OCI-LY7 (cell line): ENCODE measurements around the gene RBM42. TPM values are rescaled to one million over a fixed set of nuclear protein-coding genes. Genes with fewer than 3 reads are reported as not detected.

ENCODE experiments used
- BruUV-seq: library from RNA; stranded (reverse); fragments of 400-500 nt; replicated peaks from 2 replicates; lab custom pipeline; 2021; lab: Mats Ljungman, UMichigan
- CTCF ChIA-PET: fragments of 300-600 bp; sonication (Branson Sonifier 250); formaldehyde crosslinking; loops from one replicate; lab custom pipeline; 2022; ENCODE audit warnings: antibody characterized with exemption; ENCODE audit not compliant: unreplicated experiment; lab: Charles Lee
- POLR2A ChIA-PET: fragments of 300-600 bp; sonication (Branson Sonifier 250); formaldehyde crosslinking; loops from one replicate; lab custom pipeline; 2022; ENCODE audit warnings: antibody characterized with exemption; lab: Charles Lee
- DNase-seq: peaks from one replicate; pipeline ENCODE4 v3.0.0-alpha.2; 2015; ENCODE audit warnings: low spot score
- H2AFZ ChIP-seq: fragments of 200-600 bp; sonication (generic), shearing (Covaris generic); 2 replicates; pipeline ENCODE4 v1.6.1; 2014; ENCODE audit warnings: mild to moderate bottlenecking, antibody characterized with exemption, low read length, moderate library complexity
- H3K27ac ChIP-seq: fragments of 200-600 bp; sonication (generic); 2 replicates; pipeline ENCODE4 v1.5.1; 2014; ENCODE audit warnings: mixed run types, low read depth, mild to moderate bottlenecking, moderate library complexity, low read length, inconsistent platforms; ENCODE audit not compliant: poor library complexity, severe bottlenecking
- H3K36me3 ChIP-seq: fragments of 200-600 bp; sonication (generic); 2 replicates; pipeline ENCODE4 v1.6.1; 2014; ENCODE audit warnings: mild to moderate bottlenecking, antibody characterized with exemption, low read length, moderate library complexity, mixed read lengths; ENCODE audit not compliant: insufficient read depth
- H3K4me1 ChIP-seq: fragments of 200-600 bp; sonication (generic); 2 replicates; pipeline ENCODE4 v1.5.1; 2014; ENCODE audit warnings: mild to moderate bottlenecking, low read length; ENCODE audit not compliant: insufficient read depth, poor library complexity, severe bottlenecking
- H3K4me2 ChIP-seq: fragments of 200-600 bp; sonication (generic); 2 replicates; pipeline ENCODE4 v1.6.1; 2014; ENCODE audit warnings: mild to moderate bottlenecking, low read length
- H3K4me3 ChIP-seq: fragments of 200-600 bp; sonication (generic); 2 replicates; pipeline ENCODE4 v1.5.1; 2014; ENCODE audit warnings: mild to moderate bottlenecking, low read depth, low read length; ENCODE audit not compliant: poor library complexity, severe bottlenecking
- H3K79me2 ChIP-seq: fragments of 200-600 bp; sonication (generic); 2 replicates; pipeline ENCODE4 v1.6.1; 2016; ENCODE audit warnings: low read depth, mild to moderate bottlenecking, low read length, moderate library complexity, mixed read lengths; ENCODE audit not compliant: insufficient read depth
- H3K9me2 ChIP-seq: fragments of 200-600 bp; sonication (generic); 2 replicates; pipeline ENCODE4 v1.6.1; 2016; ENCODE audit warnings: mild to moderate bottlenecking, low read length, mixed read lengths; ENCODE audit not compliant: insufficient read depth
- H3K9me3 ChIP-seq: fragments of 200-600 bp; sonication (generic); 2 replicates; pipeline ENCODE4 v1.6.1; 2014; ENCODE audit warnings: mild to moderate bottlenecking, mixed run types, low read length, mixed read lengths
- H4K20me1 ChIP-seq: fragments of 200-600 bp; sonication (generic); 2 replicates; pipeline ENCODE4 v1.6.1; 2014; ENCODE audit warnings: mild to moderate bottlenecking, antibody characterized with exemption, low read length, moderate library complexity, mixed read lengths; ENCODE audit not compliant: insufficient read depth
- CTCF ChIP-seq: fragments of 200-600 bp; sonication (generic); conservative IDR thresholded peaks from 2 replicates; pipeline ENCODE4 v1.5.1; 2014; ENCODE audit warnings: mild to moderate bottlenecking, antibody characterized with exemption, low read length, moderate library complexity, mixed read lengths
- EZH2phosphoT487 ChIP-seq: fragments of 200-600 bp; sonication (generic); IDR thresholded peaks from 2 replicates; pipeline ENCODE4 v1.6.1; 2018; ENCODE audit warnings: low read depth, borderline replicate concordance, mild to moderate bottlenecking, mixed run types, antibody characterized with exemption, low read length, moderate library complexity, mixed read lengths
- intact Hi-C: fragments of 100-400 bp; cut with micrococcal nuclease; formaldehyde crosslinking; loops from one replicate; pipeline ENCODE4 v1.10.0; 2022; ENCODE audit not compliant: unreplicated experiment
- total RNA-seq, 2 experiments: library from RNA; depleted of rRNA in 1 of 2; stranded (reverse); fragments of >200 nt in 1 of 2; shearing (Covaris generic) in 1 of 2; gene quantifications; 2 replicates each; pipeline ENCODE4 v1.2.3, GENCODE V29; 2014 to 2022

Gene RBM42
- total RNA-seq, 2 experiments from 2014 or later, result 62.0 to 115 TPM

GRCh38 chr19:35639863-35640262 lies 11.0 kb downstream of the RBM42 start:
- Histone ChIP-seq H3K36me3 (peaks cover 32% of the 10 kb centered on the region), H3K4me3 (no peak overlapping the region), H2AFZ (no peak overlapping the region), H3K79me2 (no peaks in the 10 kb centered on the region), H3K27ac (no peak overlapping the region), H3K9me3 (no peaks in the 10 kb centered on the region), H3K4me2 (no peak overlapping the region), H3K4me1 (peaks cover 34% of the 10 kb centered on the region), H3K9me2 (no peaks in the 10 kb centered on the region), H4K20me1 (no peaks in the 10 kb centered on the region)
- BruUV-seq, result no TSS peak
- ChIA-PET POLR2A (no interaction called here), CTCF (no interaction called here)
- TF ChIP-seq CTCF, result no peak
- no peak for TF ChIP-seq EZH2phosphoT487
- no peak for DNase-seq
- intact Hi-C loops, result loop anchor here (10.0 kb wide), 1 partner anchor 415 kb away; the partner anchor contains the start of genes THAP8 and WDR62

- DNase-seq, result peak; percentile 35
- Histone ChIP-seq H3K9me3 (no peaks in the 10 kb centered on the region), H3K4me2 (peak within 1 kb of the TSS; percentile 97), H3K27ac (no peak within 1 kb of the TSS), H3K9me2 (no peaks in the 10 kb centered on the region), H3K79me2 (no peaks in the 10 kb centered on the region), H4K20me1 (no peaks in the 10 kb centered on the region), H3K36me3 (peaks cover 20% of the 10 kb centered on the region), H2AFZ (peak within 1 kb of the TSS; percentile 38; the same call in 1 of the 2 replicates), H3K4me1 (peaks cover 45% of the 10 kb centered on the region), H3K4me3 (no peak within 1 kb of the TSS)
- ChIA-PET POLR2A (no interaction called here), CTCF (no interaction called here)
- no peak for TF ChIP-seq EZH2phosphoT487
- no peak for TF ChIP-seq CTCF
- BruUV-seq, result no TSS peak
- intact Hi-C loops, result loop anchor here (10.0 kb wide), 1 partner anchor 413 kb away; the partner anchor contains the start of genes THAP8 and WDR62
These were observed 12.8 kb downstream of the RBM42 start, which contains the start of gene ETV2 for GRCh38 chr19:35641515-35642151. Gene ETV2, plus strand, starts transcription at chr19:35641745. Its CDS starts 716 bp downstream, at chr19:35642461.

- ChIA-PET CTCF (no interaction called here), POLR2A (interaction anchor here (0.6 to 1.8 kb wide), 2 partner anchors 12 to 128 kb away, joined by 4 to 5 read pairs; no protein-coding TSS in a partner anchor)
- no TSS peak for BruUV-seq
- Histone ChIP-seq H3K4me2 (peak overlapping the region; percentile 97), H3K36me3 (peaks cover 13% of the 10 kb centered on the region), H3K27ac (no peak overlapping the region), H3K9me2 (no peaks in the 10 kb centered on the region), H3K9me3 (no peaks in the 10 kb centered on the region), H3K79me2 (no peaks in the 10 kb centered on the region), H3K4me3 (no peak overlapping the region), H3K4me1 (peaks cover 46% of the 10 kb centered on the region), H4K20me1 (no peaks in the 10 kb centered on the region), H2AFZ (no peak overlapping the region)
- no peak for DNase-seq
- intact Hi-C loops, result loop anchor here (10.0 kb wide), 1 partner anchor 412 kb away; the partner anchor contains the start of genes THAP8 and WDR62
- no peak for TF ChIP-seq EZH2phosphoT487
- TF ChIP-seq CTCF, result no peak
These were observed 13.5 kb downstream of the RBM42 start for GRCh38 chr19:35642312-35642711.
